Activated CD8-positive, alpha-beta T cell treated with anti-CD3 and anti-CD28 coated beads for 36 hours (primary cell): Measurements from ENCODE around the gene NAT9. TPM values are rescaled to one million over a fixed set of nuclear protein-coding genes. Genes with fewer than 3 reads are reported as not detected.
A peak's percentile ranks its signal among the peaks of the same experiment; 100 is the strongest.

ENCODE experiments used
- ATAC-seq: fragments of 200-7000 bp; cut with Tn5 transposase; one replicate; pipeline ENCODE4 v1.10.0; 2021; ENCODE audit warnings: mild to moderate bottlenecking, moderate library complexity
- CTCF ChIA-PET: fragments of 350-600 bp; sonication (Branson Sonifier 250); formaldehyde crosslinking; loops from one replicate; lab custom pipeline; 2021; ENCODE audit warnings: antibody characterized with exemption; lab: Charles Lee
- POLR2A ChIA-PET: fragments of 350-600 bp; sonication (Branson Sonifier 250); formaldehyde crosslinking; loops from one replicate; lab custom pipeline; 2021; ENCODE audit warnings: antibody characterized with exemption; lab: Charles Lee
- DNase-seq: peaks from one replicate; pipeline ENCODE4 v3.0.0-alpha.2; 2020
- H3K27ac Mint-ChIP-seq: one replicate; pipeline ENCODE4 v1.8.0; 2021; ENCODE audit warnings: mild to moderate bottlenecking, mixed read lengths
- H3K27me3 Mint-ChIP-seq: one replicate; pipeline ENCODE4 v1.8.0; 2021; ENCODE audit warnings: mixed read lengths
- H3K36me3 Mint-ChIP-seq: one replicate; pipeline ENCODE4 v1.8.0; 2021; ENCODE audit warnings: low read depth, mixed read lengths
- H3K4me1 Mint-ChIP-seq: one replicate; pipeline ENCODE4 v1.8.0; 2021; ENCODE audit warnings: low read depth, mixed read lengths
- H3K4me3 Mint-ChIP-seq: one replicate; pipeline ENCODE4 v1.8.0; 2021; ENCODE audit warnings: mild to moderate bottlenecking, moderate library complexity, mixed read lengths
- H3K9me3 Mint-ChIP-seq: one replicate; pipeline ENCODE4 v1.8.0; 2021; ENCODE audit warnings: mixed read lengths
- CTCF ChIP-seq: fragments of 200-600 bp; IDR thresholded peaks from one replicate; pipeline ENCODE4 v1.8.0; 2022; ENCODE audit warnings: antibody characterized with exemption, mild to moderate bottlenecking
- intact Hi-C: fragments of 100-400 bp; cut with micrococcal nuclease; formaldehyde crosslinking; loops from one replicate; pipeline ENCODE4 v1.10.0; 2022
- total RNA-seq, 2 experiments: library from RNA; stranded (reverse); gene quantifications; one replicate each; pipeline ENCODE4 v1.2.3, GENCODE V29; 2021

Gene NAT9
- total RNA-seq, 2 experiments from 2014 or later: 35.5 to 42.4 TPM

GRCh38 chr17:74815550-74816370, 39.6 kb upstream of the NAT9 start:
- Mint-ChIP-seq H3K9me3 (no peaks in the 10 kb centered on the region), H3K4me1 (no peaks in the 10 kb centered on the region), H3K36me3 (peaks cover 13% of the 10 kb centered on the region), H3K27me3 (no peaks in the 10 kb centered on the region), H3K27ac (no peak overlapping the region), H3K4me3 (no peak overlapping the region)
- ChIA-PET POLR2A (no interaction called here), CTCF (interaction anchor here (1.0 to 2.0 kb wide), 2 partner anchors 25 to 50 kb away, joined by 5 to 6 read pairs; no protein-coding TSS in a partner anchor)
- peak; percentile 61 for ATAC-seq
- DNase-seq: peak; percentile 20
- TF ChIP-seq CTCF: no peak
- intact Hi-C loops: no loop called here

GRCh38 chr17:74815067-74815466, 38.9 kb upstream of the NAT9 start:
- DNase-seq: no peak
- no peak overlapping the region for H3K4me3 Mint-ChIP-seq
- ChIA-PET POLR2A (no interaction called here), CTCF (interaction anchor here (2.0 kb wide), 1 partner anchor 24 kb away, joined by 6 read pairs; no protein-coding TSS in a partner anchor)
- H3K9me3 Mint-ChIP-seq: no peaks in the 10 kb centered on the region
- intact Hi-C loops: no loop called here
- H3K36me3 Mint-ChIP-seq: peaks cover 14% of the 10 kb centered on the region
- H3K27ac Mint-ChIP-seq: no peak overlapping the region
- H3K27me3 Mint-ChIP-seq: no peaks in the 10 kb centered on the region
- no peak for ATAC-seq
- no peaks in the 10 kb centered on the region for H3K4me1 Mint-ChIP-seq
- no peak for TF ChIP-seq CTCF

GRCh38 chr17:74814453-74814852, 38.3 kb upstream of the NAT9 start:
- Mint-ChIP-seq H3K4me1 (no peaks in the 10 kb centered on the region), H3K4me3 (no peak overlapping the region), H3K27me3 (no peaks in the 10 kb centered on the region), H3K9me3 (no peaks in the 10 kb centered on the region), H3K27ac (no peak overlapping the region), H3K36me3 (peaks cover 14% of the 10 kb centered on the region)
- no peak for TF ChIP-seq CTCF
- CTCF ChIA-PET: interaction anchor here (1.2 kb wide), 1 partner anchor 23 kb away, joined by 4 read pairs; no protein-coding TSS in a partner anchor
- POLR2A ChIA-PET: no interaction called here
- ATAC-seq (no peak), DNase-seq (peak; percentile 12)
- intact Hi-C loops: no loop called here

- TF ChIP-seq CTCF: no peak
- Mint-ChIP-seq H3K27ac (no peak overlapping the region), H3K27me3 (no peaks in the 10 kb centered on the region), H3K9me3 (no peaks in the 10 kb centered on the region), H3K4me3 (no peak overlapping the region), H3K4me1 (no peaks in the 10 kb centered on the region), H3K36me3 (peaks cover 12% of the 10 kb centered on the region)
- DNase-seq (no peak), ATAC-seq (no peak)
- intact Hi-C loops: no loop called here
- POLR2A ChIA-PET: no interaction called here
- CTCF ChIA-PET: no interaction called here
Measured at GRCh38 chr17:74812109-74813009, 36.2 kb upstream of the NAT9 start.
